Measurements from ENCODE around the gene VSTM2B. TPM values are rescaled to one million over a fixed set of nuclear protein-coding genes. Genes with fewer than 3 reads are reported as not detected.

Gene VSTM2B
- polyA plus RNA-seq, 1 experiment, result not detected

GRCh38 chr19:29571181-29571580 lies 45.4 kb downstream of the VSTM2B start:
- Histone ChIP-seq H3K27ac (ENCODE audit: low read depth, low read length) (no peak overlapping the region), H3K4me3 (ENCODE audit: low read depth, low read length) (no peak overlapping the region), H3K27me3 (ENCODE audit: control insufficient read depth, insufficient read depth, low read length) (peaks cover 11% of the 10 kb centered on the region), H3K9me3 (ENCODE audit: control insufficient read depth, insufficient read depth, low read length) (no peaks in the 10 kb centered on the region)
- TF ChIP-seq CTCF (IDR thresholded peaks at IDR 0.05; ENCODE audit: low read depth, low read length), result no peak
- ChIA-PET POLR2A (no interaction called here), CTCF (no interaction called here)
- no peak for DNase-seq (ENCODE audit: low read depth, low spot score)

DNA sequence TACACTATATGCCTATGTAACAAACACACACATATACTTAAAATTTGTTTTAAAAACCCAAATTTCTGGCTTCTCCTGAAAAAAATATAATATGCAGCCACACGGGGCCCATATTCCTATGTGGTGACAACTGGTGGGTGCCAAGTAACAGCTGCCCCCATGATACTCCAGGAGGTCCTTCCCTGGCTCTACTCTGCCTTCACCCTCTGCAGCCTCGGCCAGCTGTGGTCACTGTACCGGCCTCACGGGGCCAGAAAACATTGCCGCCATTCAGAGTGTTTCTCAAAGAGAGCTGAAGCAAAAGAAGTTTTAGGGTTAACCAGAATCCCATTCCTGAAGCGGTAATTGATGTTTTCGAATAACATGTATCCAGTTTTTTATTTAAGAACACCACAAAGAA lies 47.7 kb downstream of the VSTM2B start:
- TF ChIP-seq CTCF (IDR thresholded peaks at IDR 0.05; ENCODE audit: low read depth, low read length), result no peak
- Histone ChIP-seq H3K27me3 (ENCODE audit: control insufficient read depth, insufficient read depth, low read length) (peaks cover 11% of the 10 kb centered on the region), H3K4me3 (ENCODE audit: low read depth, low read length) (no peak overlapping the region), H3K9me3 (ENCODE audit: control insufficient read depth, insufficient read depth, low read length) (no peaks in the 10 kb centered on the region), H3K27ac (ENCODE audit: low read depth, low read length) (no peak overlapping the region)
- ChIA-PET CTCF (interaction anchor here (0.8 to 1.2 kb wide), 2 partner anchors 37 to 143 kb away, joined by 3 read pairs; no protein-coding TSS in a partner anchor), POLR2A (no interaction called here)
- DNase-seq (ENCODE audit: low read depth, low spot score), result no peak

- Histone ChIP-seq H3K27me3 (ENCODE audit: control insufficient read depth, insufficient read depth, low read length) (peaks cover 11% of the 10 kb centered on the region), H3K4me3 (ENCODE audit: low read depth, low read length) (no peak overlapping the region), H3K27ac (ENCODE audit: low read depth, low read length) (no peak overlapping the region), H3K9me3 (ENCODE audit: control insufficient read depth, insufficient read depth, low read length) (no peaks in the 10 kb centered on the region)
- POLR2A ChIA-PET, result no interaction called here
- CTCF ChIA-PET, result no interaction called here
- DNase-seq (ENCODE audit: low read depth, low spot score), result no peak
- TF ChIP-seq CTCF (IDR thresholded peaks at IDR 0.05; ENCODE audit: low read depth, low read length), result no peak
Measured at GRCh38 chr19:29574510-29574909, 48.7 kb downstream of the VSTM2B start.

DNA sequence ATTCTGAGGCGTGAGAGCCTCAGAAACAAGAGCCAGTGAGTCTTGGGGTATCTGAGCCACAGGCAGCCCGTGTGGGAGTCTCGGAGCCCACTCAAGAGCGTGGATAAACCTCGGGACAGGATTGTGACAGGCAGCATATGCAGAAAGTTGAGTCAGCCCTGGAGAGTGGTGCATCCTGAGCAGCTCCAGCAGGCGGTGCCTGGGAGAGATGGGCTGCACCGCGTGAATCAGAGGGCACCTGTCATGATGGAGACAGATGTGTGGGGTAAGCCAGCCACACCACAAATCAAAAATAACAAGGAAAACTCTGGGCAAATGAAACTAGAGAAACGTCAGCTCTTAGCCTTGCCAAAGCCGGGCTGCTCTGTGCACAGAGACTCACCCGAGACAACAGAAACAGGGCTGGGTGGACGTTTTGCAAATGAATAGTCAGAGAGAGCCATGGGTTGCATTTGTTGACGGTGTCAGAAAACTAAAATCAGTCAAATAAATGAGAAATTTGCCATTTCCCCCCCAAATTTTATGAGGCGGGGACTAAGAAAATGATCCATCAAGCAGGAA lies 50.3 kb downstream of the VSTM2B start:
- Histone ChIP-seq H3K27me3 (ENCODE audit: control insufficient read depth, insufficient read depth, low read length) (peaks cover 11% of the 10 kb centered on the region), H3K27ac (ENCODE audit: low read depth, low read length) (no peak overlapping the region), H3K9me3 (ENCODE audit: control insufficient read depth, insufficient read depth, low read length) (no peaks in the 10 kb centered on the region), H3K4me3 (ENCODE audit: low read depth, low read length) (no peak overlapping the region)
- CTCF ChIA-PET, result no interaction called here
- no peak for DNase-seq (ENCODE audit: low read depth, low spot score)
- POLR2A ChIA-PET, result no interaction called here
- 0 out of 2 replicates have a peak, but pooled peaks have one; percentile 8 for TF ChIP-seq CTCF (IDR thresholded peaks at IDR 0.05; ENCODE audit: low read depth, low read length)

- POLR2A ChIA-PET, result no interaction called here
- peaks cover 11% of the 10 kb centered on the region for H3K27me3 ChIP-seq (ENCODE audit: control insufficient read depth, insufficient read depth, low read length)
- DNase-seq (ENCODE audit: low read depth, low spot score), result no peak
- H3K4me3 ChIP-seq (ENCODE audit: low read depth, low read length), result no peak overlapping the region
- CTCF ChIA-PET, result no interaction called here
- no peaks in the 10 kb centered on the region for H3K9me3 ChIP-seq (ENCODE audit: control insufficient read depth, insufficient read depth, low read length)
- no peak overlapping the region for H3K27ac ChIP-seq (ENCODE audit: low read depth, low read length)
- TF ChIP-seq CTCF (IDR thresholded peaks at IDR 0.05; ENCODE audit: low read depth, low read length), result no peak
Measured at GRCh38 chr19:29576761-29577648, 51.2 kb downstream of the VSTM2B start.

Measured in AG04450 (cell line).